ENCODE results near the gene ST6GALNAC1. TPM values are rescaled to one million over a fixed set of nuclear protein-coding genes. Genes with fewer than 3 reads are reported as not detected.

Gene ST6GALNAC1
- total and polyA plus RNA-seq, 2 of the 13 experiments (the other 11 are each of a cell fraction or from before 2014, with no cell fraction given): not detected

- TF ChIP-seq, protein P1, sequence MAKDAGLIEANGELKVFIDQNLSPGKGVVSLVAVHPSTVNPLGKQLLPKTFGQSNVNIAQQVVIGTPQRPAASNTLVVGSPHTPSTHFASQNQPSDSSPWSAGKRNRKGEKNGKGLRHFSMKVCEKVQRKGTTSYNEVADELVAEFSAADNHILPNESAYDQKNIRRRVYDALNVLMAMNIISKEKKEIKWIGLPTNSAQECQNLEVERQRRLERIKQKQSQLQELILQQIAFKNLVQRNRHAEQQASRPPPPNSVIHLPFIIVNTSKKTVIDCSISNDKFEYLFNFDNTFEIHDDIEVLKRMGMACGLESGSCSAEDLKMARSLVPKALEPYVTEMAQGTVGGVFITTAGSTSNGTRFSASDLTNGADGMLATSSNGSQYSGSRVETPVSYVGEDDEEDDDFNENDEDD (CRISPR knock-in tag; IDR thresholded peaks at IDR 0.05; ENCODE audit: borderline replicate concordance): peak; percentile 54; the same call in 1 of the 2 replicates
- TF ChIP-seq CAMTA2 (CRISPR knock-in tag; IDR thresholded peaks at IDR 0.05; ENCODE audit: borderline replicate concordance) (no peak), PLRG1 (conservative IDR thresholded peaks at IDR 0.05) (no peak), ZNF749 (CRISPR knock-in tag; IDR thresholded peaks at IDR 0.05; ENCODE audit: borderline replicate concordance) (no peak), U2AF2 (IDR thresholded peaks at IDR 0.05; ENCODE audit: low read depth, low read length) (no peak), FOXK1 (CRISPR knock-in tag; IDR thresholded peaks at IDR 0.05; ENCODE audit: borderline replicate concordance, low read depth) (no peak)
- TF ChIP-seq, protein P2, sequence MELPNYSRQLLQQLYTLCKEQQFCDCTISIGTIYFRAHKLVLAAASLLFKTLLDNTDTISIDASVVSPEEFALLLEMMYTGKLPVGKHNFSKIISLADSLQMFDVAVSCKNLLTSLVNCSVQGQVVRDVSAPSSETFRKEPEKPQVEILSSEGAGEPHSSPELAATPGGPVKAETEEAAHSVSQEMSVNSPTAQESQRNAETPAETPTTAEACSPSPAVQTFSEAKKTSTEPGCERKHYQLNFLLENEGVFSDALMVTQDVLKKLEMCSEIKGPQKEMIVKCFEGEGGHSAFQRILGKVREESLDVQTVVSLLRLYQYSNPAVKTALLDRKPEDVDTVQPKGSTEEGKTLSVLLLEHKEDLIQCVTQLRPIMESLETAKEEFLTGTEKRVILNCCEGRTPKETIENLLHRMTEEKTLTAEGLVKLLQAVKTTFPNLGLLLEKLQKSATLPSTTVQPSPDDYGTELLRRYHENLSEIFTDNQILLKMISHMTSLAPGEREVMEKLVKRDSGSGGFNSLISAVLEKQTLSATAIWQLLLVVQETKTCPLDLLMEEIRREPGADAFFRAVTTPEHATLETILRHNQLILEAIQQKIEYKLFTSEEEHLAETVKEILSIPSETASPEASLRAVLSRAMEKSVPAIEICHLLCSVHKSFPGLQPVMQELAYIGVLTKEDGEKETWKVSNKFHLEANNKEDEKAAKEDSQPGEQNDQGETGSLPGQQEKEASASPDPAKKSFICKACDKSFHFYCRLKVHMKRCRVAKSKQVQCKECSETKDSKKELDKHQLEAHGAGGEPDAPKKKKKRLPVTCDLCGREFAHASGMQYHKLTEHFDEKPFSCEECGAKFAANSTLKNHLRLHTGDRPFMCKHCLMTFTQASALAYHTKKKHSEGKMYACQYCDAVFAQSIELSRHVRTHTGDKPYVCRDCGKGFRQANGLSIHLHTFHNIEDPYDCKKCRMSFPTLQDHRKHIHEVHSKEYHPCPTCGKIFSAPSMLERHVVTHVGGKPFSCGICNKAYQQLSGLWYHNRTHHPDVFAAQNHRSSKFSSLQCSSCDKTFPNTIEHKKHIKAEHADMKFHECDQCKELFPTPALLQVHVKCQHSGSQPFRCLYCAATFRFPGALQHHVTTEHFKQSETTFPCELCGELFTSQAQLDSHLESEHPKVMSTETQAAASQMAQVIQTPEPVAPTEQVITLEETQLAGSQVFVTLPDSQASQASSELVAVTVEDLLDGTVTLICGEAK (IDR thresholded peaks at IDR 0.05): no peak
- TF ChIP-seq, protein P2 (CRISPR knock-in tag; IDR thresholded peaks at IDR 0.05): peak; percentile 49; the same call in 1 of the 2 replicates
- TF ChIP-seq, protein P3, sequence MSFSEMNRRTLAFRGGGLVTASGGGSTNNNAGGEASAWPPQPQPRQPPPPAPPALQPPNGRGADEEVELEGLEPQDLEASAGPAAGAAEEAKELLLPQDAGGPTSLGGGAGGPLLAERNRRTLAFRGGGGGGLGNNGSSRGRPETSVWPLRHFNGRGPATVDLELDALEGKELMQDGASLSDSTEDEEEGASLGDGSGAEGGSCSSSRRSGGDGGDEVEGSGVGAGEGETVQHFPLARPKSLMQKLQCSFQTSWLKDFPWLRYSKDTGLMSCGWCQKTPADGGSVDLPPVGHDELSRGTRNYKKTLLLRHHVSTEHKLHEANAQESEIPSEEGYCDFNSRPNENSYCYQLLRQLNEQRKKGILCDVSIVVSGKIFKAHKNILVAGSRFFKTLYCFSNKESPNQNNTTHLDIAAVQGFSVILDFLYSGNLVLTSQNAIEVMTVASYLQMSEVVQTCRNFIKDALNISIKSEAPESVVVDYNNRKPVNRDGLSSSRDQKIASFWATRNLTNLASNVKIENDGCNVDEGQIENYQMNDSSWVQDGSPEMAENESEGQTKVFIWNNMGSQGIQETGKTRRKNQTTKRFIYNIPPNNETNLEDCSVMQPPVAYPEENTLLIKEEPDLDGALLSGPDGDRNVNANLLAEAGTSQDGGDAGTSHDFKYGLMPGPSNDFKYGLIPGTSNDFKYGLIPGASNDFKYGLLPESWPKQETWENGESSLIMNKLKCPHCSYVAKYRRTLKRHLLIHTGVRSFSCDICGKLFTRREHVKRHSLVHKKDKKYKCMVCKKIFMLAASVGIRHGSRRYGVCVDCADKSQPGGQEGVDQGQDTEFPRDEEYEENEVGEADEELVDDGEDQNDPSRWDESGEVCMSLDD (CRISPR knock-in tag; IDR thresholded peaks at IDR 0.05; ENCODE audit: borderline replicate concordance): no peak
- TF ChIP-seq, protein P4, sequence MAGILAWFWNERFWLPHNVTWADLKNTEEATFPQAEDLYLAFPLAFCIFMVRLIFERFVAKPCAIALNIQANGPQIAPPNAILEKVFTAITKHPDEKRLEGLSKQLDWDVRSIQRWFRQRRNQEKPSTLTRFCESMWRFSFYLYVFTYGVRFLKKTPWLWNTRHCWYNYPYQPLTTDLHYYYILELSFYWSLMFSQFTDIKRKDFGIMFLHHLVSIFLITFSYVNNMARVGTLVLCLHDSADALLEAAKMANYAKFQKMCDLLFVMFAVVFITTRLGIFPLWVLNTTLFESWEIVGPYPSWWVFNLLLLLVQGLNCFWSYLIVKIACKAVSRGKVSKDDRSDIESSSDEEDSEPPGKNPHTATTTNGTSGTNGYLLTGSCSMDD (CRISPR knock-in tag; IDR thresholded peaks at IDR 0.05): no peak
- TF ChIP-seq, protein P5, sequence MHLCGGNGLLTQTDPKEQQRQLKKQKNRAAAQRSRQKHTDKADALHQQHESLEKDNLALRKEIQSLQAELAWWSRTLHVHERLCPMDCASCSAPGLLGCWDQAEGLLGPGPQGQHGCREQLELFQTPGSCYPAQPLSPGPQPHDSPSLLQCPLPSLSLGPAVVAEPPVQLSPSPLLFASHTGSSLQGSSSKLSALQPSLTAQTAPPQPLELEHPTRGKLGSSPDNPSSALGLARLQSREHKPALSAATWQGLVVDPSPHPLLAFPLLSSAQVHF (CRISPR knock-in tag; IDR thresholded peaks at IDR 0.05): no peak
These were observed 30.3 kb downstream of the ST6GALNAC1 start (continued) for GRCh38 chr17:76612977-76613851.

Measured in HepG2 (cell line).